Breast epithelium (tissue), 4 donors: ENCODE data around the gene CLSTN2. TPM values are rescaled to one million over a fixed set of nuclear protein-coding genes. Genes with fewer than 3 reads are reported as not detected.

Experiments used
- DNase-seq, 2 donors: peaks; one replicate each; pipeline ENCODE4 v3.0.0-alpha.2; 2019; ENCODE audit warnings: low spot score in 2 of 2
- H3K27ac ChIP-seq, 2 donors: fragments of 200-600 bp; sonication (generic) in 1 of 2; one replicate each; pipeline ENCODE4 v1.5.1; 2016 to 2019; ENCODE audit warnings: mild to moderate bottlenecking in 1 of 2
- H3K27me3 ChIP-seq, 2 donors: fragments of 200-600 bp; sonication (generic) in 1 of 2; one replicate each; pipeline versions ENCODE4 v1.5.1 to v1.6.0; 2017 to 2019; ENCODE audit warnings: control low read depth in 1 of 2, mild to moderate bottlenecking in 1 of 2
- H3K36me3 ChIP-seq: fragments of 200-600 bp; one replicate; pipeline ENCODE4 v1.5.1; 2019
- H3K4me1 ChIP-seq, 2 donors: fragments of 200-600 bp; sonication (generic); one replicate each; pipeline ENCODE4 v1.5.1; 2016 to 2019; ENCODE audit warnings: control low read depth in 1 of 2
- H3K4me3 ChIP-seq, 3 donors: fragments of 200-600 bp; sonication (generic); 1 replicate in 2 of 3; 2 replicates in 1 of 3; pipeline ENCODE4 v1.5.1; 2016 to 2019; ENCODE audit warnings: mild to moderate bottlenecking in 3 of 3, moderate library complexity in 2 of 3
- H3K9me3 ChIP-seq, 2 donors: fragments of 200-600 bp; sonication (generic) in 1 of 2; one replicate each; pipeline ENCODE4 v1.5.1; 2016 to 2019; ENCODE audit warnings: control low read depth in 1 of 2
- POLR2A ChIP-seq: fragments of 450-650 bp; IDR thresholded peaks from one replicate; pipeline ENCODE4 v1.6.1; 2016; ENCODE audit warnings: antibody characterized with exemption, mild to moderate bottlenecking, moderate library complexity
- POLR2AphosphoS5 ChIP-seq, 3 donors: sonication (generic); formaldehyde crosslinking; IDR thresholded peaks; one replicate each; pipeline ENCODE4 v1.6.1; 2017; ENCODE audit warnings: antibody characterized with exemption in 3 of 3
- intact Hi-C: fragments of 100-400 bp; cut with DNase I; formaldehyde crosslinking; loops from one replicate; pipeline ENCODE4 v1.15.1; 2023; ENCODE audit warnings: low total_unique reads
- total RNA-seq, 3 donors: library from RNA; depleted of rRNA; stranded (reverse); fragments of >200 nt; gene quantifications; one replicate each; pipeline ENCODE4 v1.1.0, GENCODE V29; 2016
- TF ChIP-seq, protein P1 (sequence below), 3 donors: fragments of 450-650 bp; IDR thresholded peaks; one replicate each; pipeline ENCODE4 v1.5.1; 2016 to 2017; ENCODE audit warnings: antibody characterized with exemption in 3 of 3, mild to moderate bottlenecking in 3 of 3, moderate library complexity in 3 of 3

CLSTN2 gene
- total RNA-seq, 3 donors from 2014 or later = 15.5 to 75.5 (median 33.1) TPM

DNA sequence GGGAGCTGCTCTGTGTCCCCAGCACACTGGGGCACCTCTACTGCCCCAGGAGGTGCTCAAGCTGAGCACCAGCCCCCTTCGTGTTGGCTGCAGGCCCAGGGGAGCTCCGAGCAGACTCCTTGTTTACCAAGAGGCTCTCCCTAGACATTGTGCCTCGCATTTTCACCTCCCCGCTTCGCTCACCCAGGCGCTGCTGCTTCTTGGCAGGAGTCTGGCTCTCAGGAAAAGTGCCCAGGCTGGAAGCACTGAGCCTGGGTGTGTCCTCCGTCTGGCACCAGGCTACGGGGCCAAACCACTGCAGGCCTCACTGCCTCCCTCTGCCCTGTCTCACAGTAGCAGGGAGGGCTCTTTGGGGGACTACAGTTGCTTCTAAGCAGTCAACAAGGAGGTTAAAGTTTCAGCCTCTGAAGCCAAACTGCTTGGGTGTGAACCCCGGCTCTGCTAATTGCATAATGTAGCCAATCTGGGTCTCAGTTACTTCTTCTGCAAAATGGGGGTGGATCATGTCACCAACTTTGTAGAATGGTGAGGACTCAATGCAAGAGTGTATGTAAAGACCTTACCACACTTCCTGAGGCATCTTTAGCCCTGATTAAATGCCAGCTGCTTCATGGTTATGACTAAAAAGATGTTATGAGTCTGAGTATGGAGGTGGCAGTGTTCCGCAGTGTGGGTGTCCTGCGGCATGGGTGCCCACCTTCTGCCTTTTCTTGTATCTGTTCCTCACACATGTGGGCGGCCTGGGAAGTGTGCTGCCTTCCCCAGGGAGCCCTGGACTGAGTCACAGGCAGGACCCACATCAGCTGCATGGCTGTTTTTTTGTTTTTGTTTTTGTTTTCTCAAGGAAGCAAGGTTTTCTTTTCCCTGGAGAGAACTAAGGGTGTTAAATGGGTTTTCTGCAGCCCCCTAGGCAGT lies 88.9 kb downstream of the CLSTN2 start:
- TF ChIP-seq, protein P1, sequence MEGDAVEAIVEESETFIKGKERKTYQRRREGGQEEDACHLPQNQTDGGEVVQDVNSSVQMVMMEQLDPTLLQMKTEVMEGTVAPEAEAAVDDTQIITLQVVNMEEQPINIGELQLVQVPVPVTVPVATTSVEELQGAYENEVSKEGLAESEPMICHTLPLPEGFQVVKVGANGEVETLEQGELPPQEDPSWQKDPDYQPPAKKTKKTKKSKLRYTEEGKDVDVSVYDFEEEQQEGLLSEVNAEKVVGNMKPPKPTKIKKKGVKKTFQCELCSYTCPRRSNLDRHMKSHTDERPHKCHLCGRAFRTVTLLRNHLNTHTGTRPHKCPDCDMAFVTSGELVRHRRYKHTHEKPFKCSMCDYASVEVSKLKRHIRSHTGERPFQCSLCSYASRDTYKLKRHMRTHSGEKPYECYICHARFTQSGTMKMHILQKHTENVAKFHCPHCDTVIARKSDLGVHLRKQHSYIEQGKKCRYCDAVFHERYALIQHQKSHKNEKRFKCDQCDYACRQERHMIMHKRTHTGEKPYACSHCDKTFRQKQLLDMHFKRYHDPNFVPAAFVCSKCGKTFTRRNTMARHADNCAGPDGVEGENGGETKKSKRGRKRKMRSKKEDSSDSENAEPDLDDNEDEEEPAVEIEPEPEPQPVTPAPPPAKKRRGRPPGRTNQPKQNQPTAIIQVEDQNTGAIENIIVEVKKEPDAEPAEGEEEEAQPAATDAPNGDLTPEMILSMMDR (IDR thresholded peaks at IDR 0.05) = no peak
- TF ChIP-seq POLR2A = no peak
- TF ChIP-seq POLR2AphosphoS5 (IDR thresholded peaks at IDR 0.05) = no peak
- DNase-seq = no peak
- Histone ChIP-seq H3K36me3 (no peaks in the 10 kb centered on the region), H3K27ac (peak overlapping the region in 1 of 2 donors; percentile 17), H3K4me3 (no peak overlapping the region), H3K4me1 (no peaks in the 10 kb centered on the region), H3K9me3 (no peaks in the 10 kb centered on the region), H3K27me3 (no peaks in the 10 kb centered on the region)
- intact Hi-C loops = no loop called here

DNA sequence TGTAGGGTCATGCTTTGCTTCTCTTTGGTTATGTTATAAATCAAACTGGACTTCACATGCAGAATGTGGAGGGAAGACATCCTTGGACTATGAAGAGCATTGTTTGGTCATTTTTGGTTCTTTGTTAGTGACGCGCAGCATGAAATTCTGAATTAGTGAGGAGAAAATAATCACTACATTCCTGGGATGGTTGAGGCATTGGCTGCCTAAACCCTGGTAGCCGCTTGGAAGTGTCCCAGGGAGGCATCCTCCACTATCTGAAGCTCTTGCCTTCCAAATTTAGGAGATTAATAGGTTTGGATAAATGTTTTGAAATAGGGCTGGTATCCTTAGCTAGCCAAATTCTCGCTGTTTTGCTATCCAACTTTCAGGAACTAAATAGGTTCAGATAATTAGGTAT lies 96.2 kb downstream of the CLSTN2 start:
- no peak overlapping the region for H3K27ac ChIP-seq
- TF ChIP-seq POLR2A (no peak), POLR2AphosphoS5 (IDR thresholded peaks at IDR 0.05) (no peak)
- TF ChIP-seq, protein P1 (IDR thresholded peaks at IDR 0.05) = no peak
- no peak for DNase-seq
- no peaks in the 10 kb centered on the region for H3K36me3 ChIP-seq
- H3K4me1 ChIP-seq = no peaks in the 10 kb centered on the region
- intact Hi-C loops = no loop called here
- no peaks in the 10 kb centered on the region for H3K9me3 ChIP-seq
- H3K27me3 ChIP-seq = no peaks in the 10 kb centered on the region
- H3K4me3 ChIP-seq = no peak overlapping the region

DNA sequence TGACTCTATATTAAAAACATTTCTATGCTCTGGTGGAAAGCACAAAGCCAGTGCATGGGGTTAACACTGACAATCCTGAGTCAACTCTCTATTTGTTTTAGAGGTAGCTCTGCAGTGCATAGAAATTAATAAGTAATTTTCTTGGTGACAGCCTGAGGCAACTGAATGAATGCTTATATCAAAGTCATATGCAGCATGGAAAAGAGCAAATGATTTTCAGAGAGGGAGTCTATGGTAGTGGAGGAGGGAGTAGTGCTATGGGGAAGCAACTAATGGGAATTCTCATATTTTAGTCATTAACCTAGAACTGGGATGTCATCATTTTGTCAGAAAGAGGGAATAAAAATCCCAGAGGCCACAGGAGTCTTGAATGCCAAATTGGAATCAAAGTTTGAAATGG lies 99.1 kb downstream of the CLSTN2 start:
- no peak for DNase-seq
- H3K27me3 ChIP-seq = no peaks in the 10 kb centered on the region
- H3K4me1 ChIP-seq = no peaks in the 10 kb centered on the region
- H3K36me3 ChIP-seq = no peaks in the 10 kb centered on the region
- H3K9me3 ChIP-seq = no peaks in the 10 kb centered on the region
- no peak for TF ChIP-seq POLR2A
- TF ChIP-seq, protein P1 (IDR thresholded peaks at IDR 0.05) = no peak
- no peak for TF ChIP-seq POLR2AphosphoS5 (IDR thresholded peaks at IDR 0.05)
- H3K4me3 ChIP-seq = no peak overlapping the region
- H3K27ac ChIP-seq = no peak overlapping the region
- intact Hi-C loops = no loop called here

DNA sequence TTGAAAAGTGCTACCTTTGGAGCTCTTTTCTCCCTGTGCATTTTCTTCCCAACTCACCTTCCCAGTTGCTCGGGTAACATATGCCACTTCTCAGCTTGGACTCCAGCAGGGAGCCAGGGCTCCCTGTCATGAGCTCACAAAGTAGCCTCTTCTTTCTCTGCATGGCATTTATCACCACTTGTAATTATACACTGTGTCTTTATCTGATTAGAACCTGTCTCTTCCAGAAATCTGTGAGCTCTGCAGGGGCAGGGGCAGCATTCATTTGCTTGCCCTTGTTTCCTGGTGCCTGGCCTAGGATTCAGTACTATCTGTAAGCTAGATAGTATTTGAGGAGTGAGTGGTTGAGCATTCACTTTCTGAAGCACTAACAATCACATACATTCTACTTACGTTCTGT lies 100.9 kb downstream of the CLSTN2 start:
- Histone ChIP-seq H3K27ac (no peak overlapping the region), H3K9me3 (no peaks in the 10 kb centered on the region), H3K4me3 (no peak overlapping the region), H3K36me3 (no peaks in the 10 kb centered on the region), H3K27me3 (no peaks in the 10 kb centered on the region), H3K4me1 (no peaks in the 10 kb centered on the region)
- DNase-seq = no peak
- TF ChIP-seq, protein P1 (IDR thresholded peaks at IDR 0.05) = no peak
- TF ChIP-seq POLR2AphosphoS5 (IDR thresholded peaks at IDR 0.05) (no peak), POLR2A (no peak)
- intact Hi-C loops = no loop called here

DNA sequence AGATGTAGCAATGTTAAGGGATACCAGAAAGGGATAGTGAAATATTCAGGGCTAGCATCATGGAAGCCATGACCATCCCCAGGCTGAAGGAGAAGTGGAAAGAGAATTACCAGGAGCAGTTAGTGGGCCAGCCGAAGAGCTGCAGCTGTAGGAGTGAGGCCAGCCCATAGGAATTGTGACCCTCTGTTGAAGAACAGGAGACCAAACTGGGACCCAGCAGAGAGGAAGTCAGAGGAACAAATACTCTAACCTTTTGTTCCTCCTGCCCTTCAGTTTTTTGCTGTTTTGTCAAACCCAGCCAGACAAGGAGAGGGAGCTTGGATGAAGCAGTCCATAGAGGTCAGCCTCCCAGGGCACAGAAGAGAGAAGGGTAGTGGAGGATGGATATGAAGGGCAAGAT lies 115.4 kb downstream of the CLSTN2 start:
- H3K36me3 ChIP-seq = no peaks in the 10 kb centered on the region
- DNase-seq = no peak
- no peak overlapping the region for H3K4me3 ChIP-seq
- no peaks in the 10 kb centered on the region for H3K27me3 ChIP-seq
- TF ChIP-seq, protein P1 (IDR thresholded peaks at IDR 0.05) = no peak
- no peaks in the 10 kb centered on the region for H3K4me1 ChIP-seq
- no peak overlapping the region for H3K27ac ChIP-seq
- intact Hi-C loops = no loop called here
- H3K9me3 ChIP-seq = no peaks in the 10 kb centered on the region
